Mucosa of stomach (tissue), 1 donor: ENCODE data around the gene AGPS.
"Not testable (repeated sequence)": the region's sequence is repeated elsewhere in the genome, so short reads cannot be mapped to it uniquely, and the experiment has no call there.

Source experiments
- H3K27me3 ChIP-seq: one replicate; pipeline ENCODE4 v1.7.0; 2013; ENCODE audit warnings: mild to moderate bottlenecking, low read length; ENCODE audit not compliant: control insufficient read depth, insufficient read depth
- H3K36me3 ChIP-seq: one replicate; pipeline ENCODE4 v1.7.0; 2013; ENCODE audit warnings: low read length; ENCODE audit not compliant: control insufficient read depth, insufficient read depth
- H3K4me1 ChIP-seq: one replicate; pipeline ENCODE4 v1.7.0; 2013; ENCODE audit warnings: mild to moderate bottlenecking, low read length; ENCODE audit not compliant: control insufficient read depth, insufficient read depth
- H3K4me3 ChIP-seq: one replicate; pipeline ENCODE4 v1.7.0; 2013; ENCODE audit warnings: low read length
- H3K9ac ChIP-seq: one replicate; pipeline ENCODE4 v1.7.0; 2013; ENCODE audit warnings: mild to moderate bottlenecking, low read length, moderate library complexity
- H3K9me3 ChIP-seq: one replicate; pipeline ENCODE4 v1.7.0; 2013; ENCODE audit warnings: mild to moderate bottlenecking, low read length, moderate library complexity; ENCODE audit not compliant: control insufficient read depth
- donor health status: Pancreatic carcinoma.

AGPS gene

GRCh38 chr2:177354541-177354940, 38.0 kb upstream of the AGPS start:
- H3K4me1 ChIP-seq, H3K27me3 ChIP-seq, H3K9me3 ChIP-seq, H3K9ac ChIP-seq, H3K36me3 ChIP-seq, H3K4me3 ChIP-seq: not testable (repeated sequence)

- H3K4me1 ChIP-seq = no peaks in the 10 kb centered on the region
- no peak overlapping the region for H3K9ac ChIP-seq
- H3K36me3 ChIP-seq = no peaks in the 10 kb centered on the region
- H3K27me3 ChIP-seq = no peaks in the 10 kb centered on the region
- H3K4me3 ChIP-seq = no peak overlapping the region
- H3K9me3 ChIP-seq = no peaks in the 10 kb centered on the region
Measured at GRCh38 chr2:177355874-177356273, 36.7 kb upstream of the AGPS start.

- Histone ChIP-seq H3K9ac (no peak overlapping the region), H3K4me3 (no peak overlapping the region), H3K9me3 (no peaks in the 10 kb centered on the region), H3K4me1 (no peaks in the 10 kb centered on the region), H3K36me3 (no peaks in the 10 kb centered on the region), H3K27me3 (no peaks in the 10 kb centered on the region)
Measured at GRCh38 chr2:177359836-177360595, 32.6 kb upstream of the AGPS start.

GRCh38 chr2:177362499-177362898, 30.1 kb upstream of the AGPS start:
- no peaks in the 10 kb centered on the region for H3K4me1 ChIP-seq
- no peak overlapping the region for H3K9ac ChIP-seq
- H3K9me3 ChIP-seq = no peaks in the 10 kb centered on the region
- no peak overlapping the region for H3K4me3 ChIP-seq
- H3K36me3 ChIP-seq = no peaks in the 10 kb centered on the region
- no peaks in the 10 kb centered on the region for H3K27me3 ChIP-seq

- Histone ChIP-seq H3K9me3 (no peaks in the 10 kb centered on the region), H3K9ac (no peak overlapping the region), H3K27me3 (no peaks in the 10 kb centered on the region), H3K36me3 (no peaks in the 10 kb centered on the region), H3K4me1 (no peaks in the 10 kb centered on the region), H3K4me3 (no peak overlapping the region)
Measured at GRCh38 chr2:177363332-177363731, 29.2 kb upstream of the AGPS start.

- not testable (repeated sequence) for H3K27me3 ChIP-seq, H3K4me1 ChIP-seq, H3K36me3 ChIP-seq, H3K9ac ChIP-seq, H3K9me3 ChIP-seq, H3K4me3 ChIP-seq
Measured at GRCh38 chr2:177365764-177366163, 26.8 kb upstream of the AGPS start.

GRCh38 chr2:177368023-177368422, 24.6 kb upstream of the AGPS start:
- not testable (repeated sequence) for H3K4me3 ChIP-seq, H3K4me1 ChIP-seq, H3K9me3 ChIP-seq, H3K27me3 ChIP-seq, H3K9ac ChIP-seq, H3K36me3 ChIP-seq

- no peak overlapping the region for H3K4me3 ChIP-seq
- no peaks in the 10 kb centered on the region for H3K9me3 ChIP-seq
- no peaks in the 10 kb centered on the region for H3K36me3 ChIP-seq
- no peak overlapping the region for H3K9ac ChIP-seq
- H3K27me3 ChIP-seq = no peaks in the 10 kb centered on the region
- H3K4me1 ChIP-seq = no peaks in the 10 kb centered on the region
Measured at GRCh38 chr2:177379354-177379753, 13.2 kb upstream of the AGPS start.

GRCh38 chr2:177380181-177380580, 12.4 kb upstream of the AGPS start:
- H3K36me3 ChIP-seq = no peaks in the 10 kb centered on the region
- no peaks in the 10 kb centered on the region for H3K9me3 ChIP-seq
- H3K4me3 ChIP-seq = no peak overlapping the region
- H3K4me1 ChIP-seq = no peaks in the 10 kb centered on the region
- H3K27me3 ChIP-seq = no peaks in the 10 kb centered on the region
- no peak overlapping the region for H3K9ac ChIP-seq

GRCh38 chr2:177383935-177384334, 8.6 kb upstream of the AGPS start:
- Histone ChIP-seq H3K9ac (no peak overlapping the region), H3K36me3 (no peaks in the 10 kb centered on the region), H3K27me3 (no peaks in the 10 kb centered on the region), H3K9me3 (no peaks in the 10 kb centered on the region), H3K4me1 (no peaks in the 10 kb centered on the region), H3K4me3 (no peak overlapping the region)

GRCh38 chr2:177385151-177385550, 7.4 kb upstream of the AGPS start:
- Histone ChIP-seq H3K36me3 (no peaks in the 10 kb centered on the region), H3K27me3 (no peaks in the 10 kb centered on the region), H3K9ac (no peak overlapping the region), H3K4me1 (no peaks in the 10 kb centered on the region), H3K4me3 (no peak overlapping the region), H3K9me3 (no peaks in the 10 kb centered on the region)

- Histone ChIP-seq H3K9ac (peak overlapping the region; percentile 79), H3K4me3 (peak overlapping the region; percentile 91), H3K27me3 (no peaks in the 10 kb centered on the region), H3K4me1 (peaks cover 29% of the 10 kb centered on the region), H3K36me3 (no peaks in the 10 kb centered on the region), H3K9me3 (no peaks in the 10 kb centered on the region)
Measured at GRCh38 chr2:177391822-177392372, 676 bp upstream of the AGPS start.
